GM12878 (cell line): ENCODE measurements around the gene ATXN1. TPM values are rescaled to one million over a fixed set of nuclear protein-coding genes. Genes with fewer than 3 reads are reported as not detected.

Source experiments
- ATAC-seq: fragments of 200-7000 bp; cut with Tn5 transposase; 3 replicates; pipeline ENCODE4 v1.9.1; 2020; ENCODE audit warnings: mild to moderate bottlenecking, moderate library complexity
- BruUV-seq: library from RNA; stranded (reverse); fragments of 400-500 nt; replicated peaks from 2 replicates; lab custom pipeline; 2021; lab: Mats Ljungman, UMichigan
- CTCF ChIA-PET: fragments of 300-600 bp; sonication (Branson Sonifier 250); formaldehyde crosslinking; extraction: SDS; loops from one replicate; lab custom pipeline; 2021; ENCODE audit warnings: inconsistent platforms; lab: Yijun Ruan, JAX
- POLR2A ChIA-PET: fragments of 350-600 bp; formaldehyde crosslinking; extraction: SDS; loops from one replicate; lab custom pipeline; 2021; ENCODE audit warnings: inconsistent platforms; lab: Charles Lee
- RAD21 ChIA-PET: fragments of 300-600 bp; sonication (Branson Sonifier 250); formaldehyde crosslinking; loops from one replicate; lab custom pipeline; 2023; ENCODE audit warnings: antibody characterized with exemption; ENCODE audit not compliant: unreplicated experiment; lab: Charles Lee
- SMC1A ChIA-PET: fragments of 300-600 bp; sonication (Branson Sonifier 250); formaldehyde crosslinking; loops from one replicate; lab custom pipeline; 2023; ENCODE audit not compliant: unreplicated experiment, uncharacterized antibody; lab: Charles Lee
- DNase-seq: peaks from one replicate; pipeline ENCODE4 v3.0.0-alpha.2; 2011; ENCODE audit warnings: low read depth, low spot score
- FAIRE-seq: peaks from 3 replicates; lab custom pipeline; 2011; peaks lifted over from hg19 to GRCh38; lab: Jason Lieb, UNC
- H2AFZ ChIP-seq: 2 replicates; pipeline ENCODE4 v1.6.0; 2011; ENCODE audit warnings: low read depth, low read length, control low read depth; ENCODE audit not compliant: control insufficient read depth
- H3K27ac ChIP-seq: 2 replicates; pipeline ENCODE4 v1.5.1; 2011; ENCODE audit warnings: control low read depth; ENCODE audit not compliant: control insufficient read depth, insufficient read depth
- H3K27me3 ChIP-seq, 2 experiments: replicated peaks in 1 of 2; 2 replicates each; pipeline versions ENCODE4 v1.6.0 to v1.6.1; 2011; ENCODE audit warnings: low read length in 1 of 2; ENCODE audit not compliant: control insufficient read depth in 2 of 2, insufficient read depth in 2 of 2
- H3K36me3 ChIP-seq, 2 experiments: 2 replicates each; pipeline ENCODE4 v1.5.1; 2011; ENCODE audit warnings: low read length in 1 of 2; ENCODE audit not compliant: control insufficient read depth in 2 of 2, insufficient read depth in 2 of 2
- H3K4me1 ChIP-seq: 2 replicates; pipeline ENCODE4 v1.6.1; 2011; ENCODE audit warnings: mild to moderate bottlenecking, low read length, moderate library complexity, mixed read lengths; ENCODE audit not compliant: control insufficient read depth, insufficient read depth
- H3K4me2 ChIP-seq: 2 replicates; pipeline ENCODE4 v1.6.0; 2011; ENCODE audit warnings: control low read depth; ENCODE audit not compliant: control insufficient read depth, insufficient read depth
- H3K4me3 ChIP-seq: fragments of 200-600 bp; sonication (generic); 2 replicates; pipeline ENCODE4 v1.5.1; 2016
- H3K79me2 ChIP-seq: 2 replicates; pipeline ENCODE4 v1.6.0; 2011; ENCODE audit warnings: low read length; ENCODE audit not compliant: control insufficient read depth, insufficient read depth
- H3K9ac ChIP-seq: 2 replicates; pipeline ENCODE4 v1.8.0; 2011; ENCODE audit warnings: low read length, control low read depth, mixed read lengths; ENCODE audit not compliant: control insufficient read depth, insufficient read depth
- H3K9me3 ChIP-seq: replicated peaks from 3 replicates; pipeline ENCODE4 v1.5.1; 2011; ENCODE audit warnings: mild to moderate bottlenecking, low read length; ENCODE audit not compliant: control insufficient read depth, insufficient read depth
- H4K20me1 ChIP-seq: 2 replicates; pipeline ENCODE4 v1.6.0; 2011; ENCODE audit not compliant: control insufficient read depth, insufficient read depth
- EED ChIP-seq: sonication (generic); IDR thresholded peaks from 2 replicates; pipeline ENCODE4 v1.6.1; 2016; ENCODE audit warnings: antibody characterized with exemption, low read depth
- IKZF2 ChIP-seq, 2 experiments: fragments of 450-650 bp; IDR thresholded peaks; 2 replicates each; pipeline ENCODE4 v1.6.1; 2017; ENCODE audit warnings: mild to moderate bottlenecking in 2 of 2, moderate library complexity in 2 of 2
- NFYB ChIP-seq: IDR thresholded peaks from 2 replicates; pipeline ENCODE4 v1.6.1; 2011; ENCODE audit warnings: low read depth, mild to moderate bottlenecking, low read length, improper control_type of control experiment, moderate library complexity; ENCODE audit not compliant: insufficient read depth
- PAX8 ChIP-seq: fragments of 450-650 bp; IDR thresholded peaks from 2 replicates; pipeline ENCODE4 v1.6.1; 2017; ENCODE audit warnings: mild to moderate bottlenecking, moderate library complexity
- WGBS: methylation state at CpG from one replicate; pipeline ENCODE4 v1.1.6; 2016; ENCODE audit warnings: low lambda C conversion rate; ENCODE audit not compliant: insufficient replicate concordance, insufficient coverage; ENCODE audit errors: missing lambda C conversion rate; 5-methylcytosine and 5-hydroxymethylcytosine counted together
- in situ Hi-C: fragments of 300-500 bp; cut with MboI; formaldehyde crosslinking; loops from 9 replicates; pipeline ENCODE4 v1.14.3; 2018; ENCODE audit warnings: mixed read lengths
- intact Hi-C: fragments of 100-400 bp; cut with micrococcal nuclease; formaldehyde crosslinking; loops from one replicate; pipeline ENCODE4 v1.14.2; 2022; ENCODE audit not compliant: unreplicated experiment
- polyA plus RNA-seq, 11 experiments: library from polyadenylated mRNA; depleted of rRNA in 4 of 11; unstranded in 6 of 11; stranded (reverse) in 5 of 11; fragments of >200 nt; fragmentation: Nextera tagmentation in 4 of 11; fragmentation: Illumina TruSeq in 1 of 11; extraction: Ambion mirVana in 4 of 11; extraction: Trizol in 1 of 11; gene quantifications; 1 replicate in 1 of 11; 2 replicates in 10 of 11; pipeline versions ENCODE4 v1.2.1 to v1.2.3, GENCODE V29; 2011 to 2016; ENCODE audit warnings: inconsistent platforms in 2 of 11, missing spikeins in 2 of 11, low read depth in 1 of 11
- total RNA-seq, 4 experiments: library from RNA; depleted of rRNA in 3 of 4; stranded (reverse); fragments of >200 nt in 3 of 4; fragmentation: Illumina TruSeq in 1 of 4; extraction: Trizol in 1 of 4; gene quantifications; 2 replicates each; pipeline versions ENCODE4 v1.2.1 to v1.2.3, GENCODE V29; 2013 to 2021
- TF ChIP-seq, protein P1 (sequence below): fragments of 450-650 bp; IDR thresholded peaks from 2 replicates; pipeline ENCODE4 v1.6.1; 2017; ENCODE audit warnings: low read depth, mild to moderate bottlenecking, moderate library complexity
- TF ChIP-seq, protein P2 (sequence below): fragments of 450-650 bp; IDR thresholded peaks from 2 replicates; pipeline ENCODE4 v1.6.1; 2017; ENCODE audit warnings: mild to moderate bottlenecking, moderate library complexity
- TF ChIP-seq, protein P3 (sequence below): IDR thresholded peaks from 2 replicates; pipeline ENCODE4 v1.6.1; 2012; ENCODE audit warnings: low read depth, low read length, improper control_type of control experiment

Gene ATXN1
- total and polyA plus RNA-seq, 10 of the 15 experiments (the other 5 are each of a cell fraction or from before 2014, with no cell fraction given): 12.2 to 51.2 (median 20.5) TPM

DNA sequence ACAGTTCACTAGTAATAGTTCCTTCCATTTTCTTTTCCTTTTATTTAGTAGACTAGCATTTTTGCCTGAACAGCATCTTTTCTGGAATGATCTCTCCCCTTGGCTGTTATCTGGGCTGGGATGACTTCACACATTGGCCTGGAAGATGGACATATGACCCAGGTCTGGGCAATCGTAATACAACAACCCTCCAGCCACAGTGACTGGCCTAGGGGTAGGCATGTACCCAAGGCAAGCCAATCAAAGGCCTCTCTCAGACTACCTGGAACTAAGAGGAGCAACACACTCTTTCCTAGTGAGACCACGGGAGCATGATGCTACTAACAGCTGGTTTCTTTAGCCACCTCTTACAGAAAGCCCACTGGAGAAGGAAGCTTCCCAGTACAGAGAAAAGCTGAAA, 270.6 kb downstream of the ATXN1 start:
- Histone ChIP-seq H3K4me3 (peak overlapping the region; percentile 24; the same call in 1 of the 2 replicates), H3K4me2 (peak overlapping the region; percentile 52), H3K36me3 (peaks cover 0 to 14% of the 10 kb centered on the region in 2 experiments; a peak in 2 of 4 replicates), H3K27ac (peak overlapping the region; percentile 54; the same call in 1 of the 2 replicates), H3K79me2 (peaks cover 61% of the 10 kb centered on the region), H4K20me1 (no peaks in the 10 kb centered on the region), H3K9ac (no peak overlapping the region; the same call in 1 of the 2 replicates), H3K4me1 (peaks cover 72% of the 10 kb centered on the region), H3K9me3 (no peaks in the 10 kb centered on the region), H2AFZ (no peak overlapping the region), H3K27me3 (no peaks in the 10 kb centered on the region)
- ATAC-seq (peak; percentile 37), FAIRE-seq (no peak), DNase-seq (no peak)
- no TSS peak for BruUV-seq
- ChIA-PET POLR2A (interaction anchor here (0.5 to 13.1 kb wide), 7 partner anchors 12 to 257 kb away, joined by 3 to 256 read pairs (median 10); no protein-coding TSS in a partner anchor), SMC1A (interaction anchor here (0.6 to 14.6 kb wide), 14 partner anchors 14 to 271 kb away, joined by 3 to 388 read pairs (median 6); partner anchors contain the start of gene ATXN1), RAD21 (interaction anchor here (0.6 to 14.6 kb wide), 9 partner anchors 12 to 324 kb away, joined by 3 to 201 read pairs (median 24); no protein-coding TSS in a partner anchor), CTCF (interaction anchor here (0.5 to 17.6 kb wide), 9 partner anchors 10 to 273 kb away, joined by 3 to 203 read pairs (median 8); no protein-coding TSS in a partner anchor)
- in situ Hi-C loops (no loop called here), intact Hi-C loops (loop anchor here (5.0 to 10.0 kb wide), 3 partner anchors 102 to 474 kb away; partner anchors contain the start of gene ATXN1)
- 82% methylated on average over 2 of the region's 2 CpGs for WGBS
- TF ChIP-seq IKZF2 (IDR thresholded peaks at IDR 0.05): peak in 1 of 2 experiments; percentile 31; a peak in 1 of 4 replicates
- TF ChIP-seq, protein P1, sequence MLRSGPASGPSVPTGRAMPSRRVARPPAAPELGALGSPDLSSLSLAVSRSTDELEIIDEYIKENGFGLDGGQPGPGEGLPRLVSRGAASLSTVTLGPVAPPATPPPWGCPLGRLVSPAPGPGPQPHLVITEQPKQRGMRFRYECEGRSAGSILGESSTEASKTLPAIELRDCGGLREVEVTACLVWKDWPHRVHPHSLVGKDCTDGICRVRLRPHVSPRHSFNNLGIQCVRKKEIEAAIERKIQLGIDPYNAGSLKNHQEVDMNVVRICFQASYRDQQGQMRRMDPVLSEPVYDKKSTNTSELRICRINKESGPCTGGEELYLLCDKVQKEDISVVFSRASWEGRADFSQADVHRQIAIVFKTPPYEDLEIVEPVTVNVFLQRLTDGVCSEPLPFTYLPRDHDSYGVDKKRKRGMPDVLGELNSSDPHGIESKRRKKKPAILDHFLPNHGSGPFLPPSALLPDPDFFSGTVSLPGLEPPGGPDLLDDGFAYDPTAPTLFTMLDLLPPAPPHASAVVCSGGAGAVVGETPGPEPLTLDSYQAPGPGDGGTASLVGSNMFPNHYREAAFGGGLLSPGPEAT: 0 out of 2 replicates have a peak, but pooled peaks have one; percentile 6
- TF ChIP-seq, protein P2, sequence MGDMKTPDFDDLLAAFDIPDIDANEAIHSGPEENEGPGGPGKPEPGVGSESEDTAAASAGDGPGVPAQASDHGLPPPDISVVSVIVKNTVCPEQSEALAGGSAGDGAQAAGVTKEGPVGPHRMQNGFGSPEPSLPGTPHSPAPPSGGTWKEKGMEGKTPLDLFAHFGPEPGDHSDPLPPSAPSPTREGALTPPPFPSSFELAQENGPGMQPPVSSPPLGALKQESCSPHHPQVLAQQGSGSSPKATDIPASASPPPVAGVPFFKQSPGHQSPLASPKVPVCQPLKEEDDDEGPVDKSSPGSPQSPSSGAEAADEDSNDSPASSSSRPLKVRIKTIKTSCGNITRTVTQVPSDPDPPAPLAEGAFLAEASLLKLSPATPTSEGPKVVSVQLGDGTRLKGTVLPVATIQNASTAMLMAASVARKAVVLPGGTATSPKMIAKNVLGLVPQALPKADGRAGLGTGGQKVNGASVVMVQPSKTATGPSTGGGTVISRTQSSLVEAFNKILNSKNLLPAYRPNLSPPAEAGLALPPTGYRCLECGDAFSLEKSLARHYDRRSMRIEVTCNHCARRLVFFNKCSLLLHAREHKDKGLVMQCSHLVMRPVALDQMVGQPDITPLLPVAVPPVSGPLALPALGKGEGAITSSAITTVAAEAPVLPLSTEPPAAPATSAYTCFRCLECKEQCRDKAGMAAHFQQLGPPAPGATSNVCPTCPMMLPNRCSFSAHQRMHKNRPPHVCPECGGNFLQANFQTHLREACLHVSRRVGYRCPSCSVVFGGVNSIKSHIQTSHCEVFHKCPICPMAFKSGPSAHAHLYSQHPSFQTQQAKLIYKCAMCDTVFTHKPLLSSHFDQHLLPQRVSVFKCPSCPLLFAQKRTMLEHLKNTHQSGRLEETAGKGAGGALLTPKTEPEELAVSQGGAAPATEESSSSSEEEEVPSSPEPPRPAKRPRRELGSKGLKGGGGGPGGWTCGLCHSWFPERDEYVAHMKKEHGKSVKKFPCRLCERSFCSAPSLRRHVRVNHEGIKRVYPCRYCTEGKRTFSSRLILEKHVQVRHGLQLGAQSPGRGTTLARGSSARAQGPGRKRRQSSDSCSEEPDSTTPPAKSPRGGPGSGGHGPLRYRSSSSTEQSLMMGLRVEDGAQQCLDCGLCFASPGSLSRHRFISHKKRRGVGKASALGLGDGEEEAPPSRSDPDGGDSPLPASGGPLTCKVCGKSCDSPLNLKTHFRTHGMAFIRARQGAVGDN: 0 out of 2 replicates have a peak, but pooled peaks have one; percentile 15
- no peak for TF ChIP-seq PAX8
- TF ChIP-seq NFYB: peak; percentile 68
- TF ChIP-seq EED: peak; percentile 31; the same call in 1 of the 2 replicates
- TF ChIP-seq, protein P3, sequence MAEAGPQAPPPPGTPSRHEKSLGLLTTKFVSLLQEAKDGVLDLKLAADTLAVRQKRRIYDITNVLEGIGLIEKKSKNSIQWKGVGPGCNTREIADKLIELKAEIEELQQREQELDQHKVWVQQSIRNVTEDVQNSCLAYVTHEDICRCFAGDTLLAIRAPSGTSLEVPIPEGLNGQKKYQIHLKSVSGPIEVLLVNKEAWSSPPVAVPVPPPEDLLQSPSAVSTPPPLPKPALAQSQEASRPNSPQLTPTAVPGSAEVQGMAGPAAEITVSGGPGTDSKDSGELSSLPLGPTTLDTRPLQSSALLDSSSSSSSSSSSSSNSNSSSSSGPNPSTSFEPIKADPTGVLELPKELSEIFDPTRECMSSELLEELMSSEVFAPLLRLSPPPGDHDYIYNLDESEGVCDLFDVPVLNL: no peak
